Cardiac muscle cell (in vitro differentiated cells and primary cell): ENCODE measurements around the gene HIVEP2. TPM values are rescaled to one million over a fixed set of nuclear protein-coding genes. Genes with fewer than 3 reads are reported as not detected.

ENCODE experiments used
- DNase-seq, 2 donors: peaks; one replicate each; pipeline versions ENCODE4 v3.0.0 to v3.0.0-alpha.2; 2010 to 2017; ENCODE audit warnings: low read depth in 1 of 2, low spot score in 1 of 2
- H3K27ac ChIP-seq: fragments of 200-600 bp; sonication (generic); 2 replicates; pipeline ENCODE4 v1.5.1; 2016
- H3K27me3 ChIP-seq: fragments of 200-600 bp; sonication (generic); 2 replicates; pipeline ENCODE4 v1.6.0; 2016; ENCODE audit warnings: control low read depth
- H3K36me3 ChIP-seq: fragments of 200-600 bp; sonication (generic); 2 replicates; pipeline ENCODE4 v1.5.1; 2016; ENCODE audit warnings: control low read depth
- H3K4me1 ChIP-seq: fragments of 200-600 bp; sonication (generic); 2 replicates; pipeline ENCODE4 v1.8.1; 2017; ENCODE audit warnings: low read depth, mild to moderate bottlenecking, mixed run types
- H3K4me3 ChIP-seq: fragments of 200-600 bp; sonication (generic); 2 replicates; pipeline ENCODE4 v1.5.1; 2016; ENCODE audit warnings: mild to moderate bottlenecking
- H3K9me3 ChIP-seq: fragments of 200-600 bp; sonication (generic); 2 replicates; pipeline ENCODE4 v1.5.1; 2017; ENCODE audit warnings: low read depth, mild to moderate bottlenecking, control low read depth
- CTCF ChIP-seq: IDR thresholded peaks from 2 replicates; pipeline ENCODE4 v1.5.1; 2012; ENCODE audit warnings: low read depth, mild to moderate bottlenecking, low read length
- polyA plus RNA-seq: library from polyadenylated mRNA; unstranded; fragments of >200 nt; fragmentation: Nextera tagmentation; extraction: Ambion mirVana; gene quantifications from 2 replicates; pipeline ENCODE4 v1.2.1, GENCODE V29; 2016
- total RNA-seq: library from RNA; depleted of rRNA; stranded (reverse); fragments of >200 nt; gene quantifications from 2 replicates; pipeline ENCODE4 v1.2.3, GENCODE V29; 2016

Gene HIVEP2
- total and polyA plus RNA-seq, 2 experiments from 2014 or later: 3.6 to 18.0 TPM

GRCh38 chr6:142822842-142823241, 122.1 kb downstream of the HIVEP2 start:
- Histone ChIP-seq H3K27ac (no peak overlapping the region), H3K9me3 (no peaks in the 10 kb centered on the region), H3K4me1 (peaks cover 9% of the 10 kb centered on the region), H3K27me3 (no peaks in the 10 kb centered on the region), H3K36me3 (no peaks in the 10 kb centered on the region), H3K4me3 (no peak overlapping the region)
- DNase-seq: peak in 1 of 2 donors; percentile 21
- TF ChIP-seq CTCF: peak; percentile 27

- DNase-seq: no peak
- Histone ChIP-seq H3K36me3 (no peaks in the 10 kb centered on the region), H3K4me1 (peaks cover 4% of the 10 kb centered on the region), H3K4me3 (no peak overlapping the region), H3K27me3 (no peaks in the 10 kb centered on the region), H3K27ac (no peak overlapping the region), H3K9me3 (no peaks in the 10 kb centered on the region)
- TF ChIP-seq CTCF: no peak
These were observed 122.6 kb downstream of the HIVEP2 start for GRCh38 chr6:142822383-142822782.

GRCh38 chr6:142821860-142822259, 123.1 kb downstream of the HIVEP2 start:
- DNase-seq: no peak
- no peaks in the 10 kb centered on the region for H3K27me3 ChIP-seq
- H3K4me3 ChIP-seq: no peak overlapping the region
- no peaks in the 10 kb centered on the region for H3K36me3 ChIP-seq
- H3K27ac ChIP-seq: no peak overlapping the region
- H3K4me1 ChIP-seq: peaks cover 2% of the 10 kb centered on the region
- no peak for TF ChIP-seq CTCF
- no peaks in the 10 kb centered on the region for H3K9me3 ChIP-seq

GRCh38 chr6:142821164-142821716, 123.7 kb downstream of the HIVEP2 start:
- H3K4me1 ChIP-seq: peaks cover 2% of the 10 kb centered on the region
- H3K27me3 ChIP-seq: no peaks in the 10 kb centered on the region
- H3K36me3 ChIP-seq: no peaks in the 10 kb centered on the region
- no peak overlapping the region for H3K4me3 ChIP-seq
- no peak for DNase-seq
- H3K9me3 ChIP-seq: no peaks in the 10 kb centered on the region
- TF ChIP-seq CTCF: no peak
- H3K27ac ChIP-seq: no peak overlapping the region

GRCh38 chr6:142820338-142821051, 124.5 kb downstream of the HIVEP2 start:
- Histone ChIP-seq H3K27ac (no peak overlapping the region), H3K9me3 (no peaks in the 10 kb centered on the region), H3K27me3 (no peaks in the 10 kb centered on the region), H3K4me1 (peaks cover 2% of the 10 kb centered on the region), H3K36me3 (no peaks in the 10 kb centered on the region), H3K4me3 (no peak overlapping the region)
- no peak for TF ChIP-seq CTCF
- no peak for DNase-seq
